Karpas-422 (cell line): ENCODE measurements around the gene MRPL2. TPM values are rescaled to one million over a fixed set of nuclear protein-coding genes. Genes with fewer than 3 reads are reported as not detected.

ENCODE experiments used
- DNase-seq: peaks from one replicate; pipeline ENCODE4 v3.0.0-alpha.2; 2015
- H2AFZ ChIP-seq: fragments of 200-600 bp; sonication (generic); 2 replicates; pipeline ENCODE4 v1.6.1; 2014; ENCODE audit warnings: antibody characterized with exemption, low read length, mixed read lengths
- H3K27ac ChIP-seq: fragments of 200-600 bp; sonication (generic); 2 replicates; pipeline ENCODE4 v1.5.1; 2014; ENCODE audit warnings: mild to moderate bottlenecking, low read length, moderate library complexity
- H3K27me3 ChIP-seq: fragments of 200-600 bp; sonication (generic); 2 replicates; pipeline ENCODE4 v1.6.1; 2014; ENCODE audit warnings: low read length, mixed read lengths
- H3K36me3 ChIP-seq: fragments of 200-600 bp; sonication (generic); 2 replicates; pipeline ENCODE4 v1.6.1; 2014; ENCODE audit warnings: low read length, mixed read lengths; ENCODE audit not compliant: insufficient read depth
- H3K4me1 ChIP-seq: fragments of 200-600 bp; sonication (generic); 2 replicates; pipeline ENCODE4 v1.6.1; 2014; ENCODE audit warnings: mild to moderate bottlenecking, low read length, mixed read lengths
- H3K4me2 ChIP-seq: fragments of 200-600 bp; sonication (generic); 2 replicates; pipeline ENCODE4 v1.6.1; 2014; ENCODE audit warnings: low read length, low read depth, mild to moderate bottlenecking; ENCODE audit not compliant: poor library complexity, severe bottlenecking
- H3K4me3 ChIP-seq: fragments of 200-600 bp; sonication (generic); 2 replicates; pipeline ENCODE4 v1.5.1; 2014; ENCODE audit warnings: mild to moderate bottlenecking, antibody characterized with exemption, low read length, mixed read lengths
- H3K79me2 ChIP-seq: fragments of 200-600 bp; sonication (generic); 2 replicates; pipeline ENCODE4 v1.6.1; 2014; ENCODE audit warnings: mild to moderate bottlenecking, low read length, mixed read lengths
- H3K9ac ChIP-seq: fragments of 200-600 bp; sonication (generic); 2 replicates; pipeline ENCODE4 v1.6.0; 2014; ENCODE audit warnings: low read length
- H3K9me2 ChIP-seq: fragments of 200-600 bp; sonication (generic), shearing (Covaris generic); replicated peaks from 2 replicates; pipeline ENCODE4 v1.6.0; 2014; ENCODE audit warnings: mild to moderate bottlenecking, low read length, moderate library complexity; ENCODE audit not compliant: insufficient read depth
- H3K9me3 ChIP-seq: fragments of 300-700, 200-600 bp; sonication (generic); 2 replicates; pipeline ENCODE4 v1.6.1; 2014; ENCODE audit warnings: low read length, mixed read lengths
- H4K20me1 ChIP-seq: fragments of 200-600 bp; sonication (generic); 2 replicates; pipeline ENCODE4 v1.6.1; 2014; ENCODE audit warnings: mild to moderate bottlenecking, antibody characterized with exemption, low read length, low read depth; ENCODE audit not compliant: insufficient read depth
- total RNA-seq: library from RNA; depleted of rRNA; stranded (reverse); fragments of >200 nt; shearing (Covaris generic); gene quantifications from 2 replicates; pipeline ENCODE4 v1.2.3, GENCODE V29; 2014; ENCODE audit warnings: low replicate concordance

MRPL2 gene
- total RNA-seq, 1 experiment from 2014 or later, result 21.3 TPM

- peak overlapping the region; percentile 97; the same call in 1 of the 2 replicates for H3K4me3 ChIP-seq
- no peak overlapping the region for H2AFZ ChIP-seq
- H3K9me3 ChIP-seq, result no peaks in the 10 kb centered on the region
- H3K79me2 ChIP-seq, result peaks cover 27% of the 10 kb centered on the region
- H3K36me3 ChIP-seq, result 0 out of 2 replicates have a peak, but pooled peaks cover 2% of the 10 kb centered on the region
- H3K27ac ChIP-seq, result no peak overlapping the region
- peaks cover 22% of the 10 kb centered on the region for H3K4me1 ChIP-seq
- no peaks in the 10 kb centered on the region for H3K27me3 ChIP-seq
- H3K9ac ChIP-seq, result peak overlapping the region; percentile 87
- H3K9me2 ChIP-seq, result no peaks in the 10 kb centered on the region
- DNase-seq, result no peak
- no peaks in the 10 kb centered on the region for H4K20me1 ChIP-seq
- H3K4me2 ChIP-seq, result peak overlapping the region; percentile 98
Observed at GRCh38 chr6:43060755-43061633, 1.8 kb upstream of the MRPL2 start.

GRCh38 chr6:43060034-43060754 is 960 bp upstream of the MRPL2 start:
- H3K4me2 ChIP-seq, result peak overlapping the region; percentile 98
- no peak overlapping the region for H3K27ac ChIP-seq
- H3K4me3 ChIP-seq, result peak overlapping the region; percentile 97
- no peaks in the 10 kb centered on the region for H4K20me1 ChIP-seq
- H3K79me2 ChIP-seq, result peaks cover 27% of the 10 kb centered on the region
- 0 out of 2 replicates have a peak, but pooled peaks cover 5% of the 10 kb centered on the region for H3K36me3 ChIP-seq
- peak overlapping the region; percentile 87 for H3K9ac ChIP-seq
- no peaks in the 10 kb centered on the region for H3K27me3 ChIP-seq
- peak overlapping the region; percentile 92 for H2AFZ ChIP-seq
- DNase-seq, result no peak
- peaks cover 22% of the 10 kb centered on the region for H3K4me1 ChIP-seq
- no peaks in the 10 kb centered on the region for H3K9me3 ChIP-seq
- no peaks in the 10 kb centered on the region for H3K9me2 ChIP-seq

- no peak overlapping the region for H3K27ac ChIP-seq
Observed at GRCh38 chr6:43058531-43058930, 703 bp downstream of the MRPL2 start.

GRCh38 chr6:43055966-43056365 is 3.3 kb downstream of the MRPL2 start:
- Histone ChIP-seq H3K36me3 (0 out of 2 replicates have a peak, but pooled peaks cover 5% of the 10 kb centered on the region), H3K9me2 (no peaks in the 10 kb centered on the region), H3K4me3 (no peak overlapping the region), H2AFZ (no peak overlapping the region), H3K9ac (no peak overlapping the region), H3K4me1 (peaks cover 48% of the 10 kb centered on the region), H3K9me3 (no peaks in the 10 kb centered on the region), H4K20me1 (no peaks in the 10 kb centered on the region), H3K4me2 (no peak overlapping the region), H3K27ac (no peak overlapping the region), H3K79me2 (peaks cover 47% of the 10 kb centered on the region), H3K27me3 (no peaks in the 10 kb centered on the region)
- no peak for DNase-seq

More at GRCh38 chr6:43058531-43058930, 703 bp downstream of the MRPL2 start:
- no peaks in the 10 kb centered on the region for H4K20me1 ChIP-seq
- DNase-seq, result no peak
- peaks cover 28% of the 10 kb centered on the region for H3K4me1 ChIP-seq
- H3K27me3 ChIP-seq, result no peaks in the 10 kb centered on the region
- no peaks in the 10 kb centered on the region for H3K9me2 ChIP-seq
- no peaks in the 10 kb centered on the region for H3K9me3 ChIP-seq
- H2AFZ ChIP-seq, result no peak overlapping the region
- peak overlapping the region; percentile 95 for H3K9ac ChIP-seq
- peaks cover 27% of the 10 kb centered on the region for H3K79me2 ChIP-seq
- 0 out of 2 replicates have a peak, but pooled peaks cover 5% of the 10 kb centered on the region for H3K36me3 ChIP-seq
- H3K4me3 ChIP-seq, result peak overlapping the region; percentile 97
- H3K4me2 ChIP-seq, result peak overlapping the region; percentile 86

GRCh38 chr6:43054206-43054943 is 4.9 kb downstream of the MRPL2 start:
- no peak overlapping the region for H2AFZ ChIP-seq
- H3K79me2 ChIP-seq, result peaks cover 39% of the 10 kb centered on the region
- 0 out of 2 replicates have a peak, but pooled peaks cover 9% of the 10 kb centered on the region for H3K36me3 ChIP-seq
- peaks cover 36% of the 10 kb centered on the region for H3K4me1 ChIP-seq
- peak overlapping the region; percentile 98 for H3K9ac ChIP-seq
- no peak overlapping the region for H3K27ac ChIP-seq
- H3K4me2 ChIP-seq, result peak overlapping the region; percentile 100
- DNase-seq, result no peak
- H4K20me1 ChIP-seq, result no peaks in the 10 kb centered on the region
- H3K27me3 ChIP-seq, result no peaks in the 10 kb centered on the region
- no peaks in the 10 kb centered on the region for H3K9me2 ChIP-seq
- H3K9me3 ChIP-seq, result no peaks in the 10 kb centered on the region
- peak overlapping the region; percentile 99 for H3K4me3 ChIP-seq

GRCh38 chr6:43053545-43054205 is 5.6 kb downstream of the MRPL2 start, which contains the start of gene CUL7:
TSS of gene CUL7 (minus strand) at chr6:43053851. CDS start at chr6:43052788, 1,063 bp downstream.
- H4K20me1 ChIP-seq, result no peaks in the 10 kb centered on the region

GRCh38 chr6:43052842-43053544 is 6.2 kb downstream of the MRPL2 start:
- Histone ChIP-seq H3K79me2 (peaks cover 27% of the 10 kb centered on the region), H3K9me3 (no peaks in the 10 kb centered on the region), H3K27me3 (no peaks in the 10 kb centered on the region), H3K4me1 (peaks cover 30% of the 10 kb centered on the region), H3K4me3 (peak overlapping the region; percentile 99), H3K4me2 (peak overlapping the region; percentile 100), H3K36me3 (peaks cover 13% of the 10 kb centered on the region; the same call in 1 of the 2 replicates), H3K9ac (peak overlapping the region; percentile 98), H3K9me2 (no peaks in the 10 kb centered on the region), H3K27ac (peak overlapping the region; percentile 69), H2AFZ (peak overlapping the region; percentile 50), H4K20me1 (no peaks in the 10 kb centered on the region)
- peak; percentile 64 for DNase-seq

More at GRCh38 chr6:43053545-43054205, 5.6 kb downstream of the MRPL2 start, which contains the start of gene CUL7:
- peak within 1 kb of the TSS; percentile 100 for H3K4me2 ChIP-seq
- peak within 1 kb of the TSS; percentile 99 for H3K4me3 ChIP-seq
- peaks cover 33% of the 10 kb centered on the region for H3K79me2 ChIP-seq
- no peaks in the 10 kb centered on the region for H3K9me3 ChIP-seq
- H3K36me3 ChIP-seq, result 0 out of 2 replicates have a peak, but pooled peaks cover 9% of the 10 kb centered on the region
- peak within 1 kb of the TSS; percentile 69 for H3K27ac ChIP-seq
- peaks cover 36% of the 10 kb centered on the region for H3K4me1 ChIP-seq
- H3K9me2 ChIP-seq, result no peaks in the 10 kb centered on the region
- H2AFZ ChIP-seq, result peak within 1 kb of the TSS; percentile 50
- peak within 1 kb of the TSS; percentile 98 for H3K9ac ChIP-seq
- no peaks in the 10 kb centered on the region for H3K27me3 ChIP-seq
- peak; percentile 97 for DNase-seq
